T-helper 1 cell treated with Interleukin-12 subunit alpha and Interleukin-12 subunit beta and Interleukin-4 antibody, amounts not matched to agents 30 ng/mL and 1 ng/mL, for 36 hours (primary cell): ENCODE results near the gene OR6S1. TPM values are rescaled to one million over a fixed set of nuclear protein-coding genes. Genes with fewer than 3 reads are reported as not detected.

Source experiments
- total RNA-seq: library from RNA; stranded (reverse); gene quantifications from 2 replicates; pipeline ENCODE4 v1.2.3, GENCODE V29; 2022

OR6S1 gene
- total RNA-seq, 1 donor from 2014 or later = not detected

Other genes with a start within 250 kb of the OR6S1 start
- gene TEP1, start 228.2 kb downstream of the OR6S1 start, total RNA-seq = 43.3 and 45.9 TPM in 2 replicates
- gene KLHL33, start 205.5 kb downstream of the OR6S1 start, total RNA-seq = 0.07 TPM in 1 of 2 replicates, not detected in the other
- gene OSGEP, start 186.9 kb downstream of the OR6S1 start, total RNA-seq = 55.0 and 56.2 TPM in 2 replicates
- 135 and 144 TPM in 2 replicates for gene APEX1, start 186.5 kb downstream of the OR6S1 start, total RNA-seq
- 36.1 and 43.4 TPM in 2 replicates for gene PIP4P1, start 180.3 kb downstream of the OR6S1 start, total RNA-seq
- gene PNP, start 172.3 kb downstream of the OR6S1 start, total RNA-seq = 134 and 140 TPM in 2 replicates
- 0.24 and 0.54 TPM in 2 replicates for gene RNASE10, start 136.2 kb downstream of the OR6S1 start, total RNA-seq
- gene RNASE9, start 80.6 kb downstream of the OR6S1 start, total RNA-seq = not detected in 2 replicates
- gene RNASE11, start 53.7 kb downstream of the OR6S1 start, total RNA-seq = not detected in 2 replicates
- gene RNASE12, start 50.3 kb downstream of the OR6S1 start, total RNA-seq = not detected in 2 replicates
- gene RNASE4, start 42.9 kb upstream of the OR6S1 start, total RNA-seq = 1.0 and 1.3 TPM in 2 replicates
- gene ANG, start 47.1 kb upstream of the OR6S1 start, total RNA-seq = 1.1 and 1.6 TPM in 2 replicates
- gene EDDM3A, start 104.2 kb upstream of the OR6S1 start, total RNA-seq = not detected in 2 replicates
- gene EDDM3B, start 126.7 kb upstream of the OR6S1 start, total RNA-seq = not detected in 2 replicates
- 3.7 TPM in 2 replicates for gene RNASE6, start 139.6 kb upstream of the OR6S1 start, total RNA-seq
- gene RNASE1, start 161.2 kb upstream of the OR6S1 start, total RNA-seq = not detected in 2 replicates
- gene RNASE3, start 249.7 kb upstream of the OR6S1 start, total RNA-seq = not detected in 2 replicates